Osteocyte (in vitro differentiated cells): ENCODE results near the gene GGT7. TPM values are rescaled to one million over a fixed set of nuclear protein-coding genes. Genes with fewer than 3 reads are reported as not detected.

ENCODE experiments used
- DNase-seq: peaks from one replicate; pipeline ENCODE4 v3.0.0; 2021; ENCODE audit warnings: mixed read lengths; ENCODE audit not compliant: unreplicated experiment; ENCODE audit errors: extremely low spot score
- H3K27ac Mint-ChIP-seq: one replicate; pipeline ENCODE4 v1.8.0; 2021; ENCODE audit warnings: mild to moderate bottlenecking, mixed read lengths; ENCODE audit not compliant: unreplicated experiment
- H3K27me3 Mint-ChIP-seq: one replicate; pipeline ENCODE4 v1.8.0; 2021; ENCODE audit warnings: mixed read lengths; ENCODE audit not compliant: unreplicated experiment
- H3K36me3 Mint-ChIP-seq: one replicate; pipeline ENCODE4 v1.8.0; 2021; ENCODE audit warnings: mixed read lengths; ENCODE audit not compliant: unreplicated experiment
- H3K4me1 Mint-ChIP-seq: one replicate; pipeline ENCODE4 v1.8.0; 2021; ENCODE audit warnings: mixed read lengths; ENCODE audit not compliant: unreplicated experiment
- H3K4me3 Mint-ChIP-seq: one replicate; pipeline ENCODE4 v1.8.0; 2021; ENCODE audit warnings: mild to moderate bottlenecking, moderate library complexity, mixed read lengths; ENCODE audit not compliant: unreplicated experiment
- H3K9me3 Mint-ChIP-seq: one replicate; pipeline ENCODE4 v1.8.0; 2021; ENCODE audit warnings: mixed read lengths; ENCODE audit not compliant: unreplicated experiment
- long read RNA-seq: library from polyadenylated mRNA; unstranded; transcript quantifications from one replicate; pipeline ENCODE4 v2.0.0, GENCODE V29; 2021
- total RNA-seq: library from RNA; stranded (reverse); gene quantifications from 2 replicates; pipeline ENCODE4 v1.2.1, GENCODE V29; 2021
- TF ChIP-seq, protein P1 (sequence below): fragments of 200-600 bp; sonication (generic); IDR thresholded peaks from 2 replicates; pipeline ENCODE4 v1.5.0; 2021; ENCODE audit warnings: antibody characterized with exemption, mild to moderate bottlenecking, moderate library complexity

The GGT7 gene
- total RNA-seq: 32.8 and 37.0 TPM in 2 replicates
- long read RNA-seq, partial matches to known transcripts: 7 of 15 reads
- long read RNA-seq, other reads (novel, unspliced or antisense): 6 of 15 reads

DNA sequence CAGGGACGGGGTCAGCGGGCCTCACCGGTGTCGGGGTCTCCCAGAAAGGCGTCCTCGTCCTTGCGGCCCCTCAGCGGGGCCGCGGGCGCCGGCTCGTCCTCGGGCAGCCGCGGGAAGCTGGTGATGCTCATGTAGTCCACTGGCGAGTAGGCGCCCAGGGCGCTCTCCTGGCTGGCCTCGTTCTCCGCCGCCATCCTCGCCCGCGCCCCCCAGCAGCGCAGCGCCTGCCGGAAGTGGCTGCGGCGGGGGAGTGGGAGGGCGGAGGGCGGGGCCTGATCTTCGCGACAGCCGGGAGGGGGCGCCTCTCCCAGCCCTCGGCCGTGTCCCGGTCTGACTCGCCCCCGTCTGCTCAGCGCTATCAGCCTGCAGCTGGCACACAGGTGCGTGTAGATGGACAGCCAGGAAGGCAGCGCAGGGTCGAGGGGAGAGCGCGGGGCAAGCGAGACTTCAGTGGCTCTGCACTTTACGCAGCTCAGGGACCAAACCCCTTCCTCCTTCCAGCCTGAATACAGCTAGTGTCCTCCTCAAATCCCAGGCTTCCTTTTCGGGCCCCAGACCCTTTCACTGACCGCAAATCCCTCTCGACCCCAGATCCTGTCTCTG lies at the start of gene GGT7:
TSS of gene GGT7 (minus strand) at position 235 of the 603 bp plus-strand sequence. CDS start at position 194, 41 bp downstream.
- Mint-ChIP-seq H3K9me3 (no peaks in the 10 kb centered on the region), H3K27ac (peak within 1 kb of the TSS; percentile 67), H3K36me3 (no peaks in the 10 kb centered on the region), H3K4me3 (peak within 1 kb of the TSS; percentile 84), H3K4me1 (peaks cover 41% of the 10 kb centered on the region), H3K27me3 (no peaks in the 10 kb centered on the region)
- DNase-seq: peak; percentile 93
- TF ChIP-seq, protein P1, sequence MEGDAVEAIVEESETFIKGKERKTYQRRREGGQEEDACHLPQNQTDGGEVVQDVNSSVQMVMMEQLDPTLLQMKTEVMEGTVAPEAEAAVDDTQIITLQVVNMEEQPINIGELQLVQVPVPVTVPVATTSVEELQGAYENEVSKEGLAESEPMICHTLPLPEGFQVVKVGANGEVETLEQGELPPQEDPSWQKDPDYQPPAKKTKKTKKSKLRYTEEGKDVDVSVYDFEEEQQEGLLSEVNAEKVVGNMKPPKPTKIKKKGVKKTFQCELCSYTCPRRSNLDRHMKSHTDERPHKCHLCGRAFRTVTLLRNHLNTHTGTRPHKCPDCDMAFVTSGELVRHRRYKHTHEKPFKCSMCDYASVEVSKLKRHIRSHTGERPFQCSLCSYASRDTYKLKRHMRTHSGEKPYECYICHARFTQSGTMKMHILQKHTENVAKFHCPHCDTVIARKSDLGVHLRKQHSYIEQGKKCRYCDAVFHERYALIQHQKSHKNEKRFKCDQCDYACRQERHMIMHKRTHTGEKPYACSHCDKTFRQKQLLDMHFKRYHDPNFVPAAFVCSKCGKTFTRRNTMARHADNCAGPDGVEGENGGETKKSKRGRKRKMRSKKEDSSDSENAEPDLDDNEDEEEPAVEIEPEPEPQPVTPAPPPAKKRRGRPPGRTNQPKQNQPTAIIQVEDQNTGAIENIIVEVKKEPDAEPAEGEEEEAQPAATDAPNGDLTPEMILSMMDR: peak; percentile 86

DNA sequence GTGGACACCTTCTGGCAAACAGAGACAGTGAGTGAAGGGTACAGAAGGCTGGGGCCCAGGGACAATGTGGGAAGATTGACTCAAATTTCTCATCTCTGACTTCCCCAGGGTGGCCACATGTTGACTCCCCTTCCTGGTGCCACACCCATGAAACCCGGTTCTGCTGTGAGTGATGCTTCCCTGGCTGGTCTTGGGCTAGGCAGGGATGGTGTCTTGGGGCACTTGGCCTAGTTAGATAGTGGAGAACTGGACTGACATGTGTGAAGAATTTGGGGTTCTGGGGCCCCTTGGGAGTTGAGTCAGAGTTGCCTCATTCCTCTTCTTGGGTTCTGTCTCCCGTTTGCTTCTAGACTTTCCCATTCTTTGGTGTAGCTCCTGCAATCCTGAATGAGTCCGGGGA lies 48.8 kb upstream of the GGT7 start:
- Mint-ChIP-seq H3K27ac (no peak overlapping the region), H3K36me3 (peaks cover 30% of the 10 kb centered on the region), H3K4me3 (no peak overlapping the region), H3K9me3 (no peaks in the 10 kb centered on the region), H3K4me1 (peaks cover 2% of the 10 kb centered on the region), H3K27me3 (no peaks in the 10 kb centered on the region)
- TF ChIP-seq, protein P1: no peak
- DNase-seq: no peak

DNA sequence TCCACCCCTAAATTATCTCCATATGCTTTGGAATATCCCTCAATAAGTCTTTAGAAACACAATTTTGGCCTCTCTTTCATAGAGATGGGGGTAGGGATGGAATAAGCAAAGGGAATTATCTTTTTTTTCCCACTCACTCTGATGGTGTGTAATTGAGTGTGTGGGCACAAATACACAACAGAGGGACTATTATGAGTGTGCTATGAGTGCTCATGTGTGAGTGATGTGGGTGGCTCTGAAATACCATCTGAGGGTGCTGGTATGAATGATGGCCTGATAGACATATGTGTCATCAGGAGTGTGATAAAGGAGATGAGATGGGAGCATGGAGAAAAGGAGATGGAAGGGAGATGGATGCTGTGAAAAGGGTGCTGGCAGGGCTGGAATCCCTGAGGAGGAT lies 47.4 kb upstream of the GGT7 start:
- TF ChIP-seq, protein P1: no peak
- H3K4me3 Mint-ChIP-seq: no peak overlapping the region
- DNase-seq: no peak
- no peaks in the 10 kb centered on the region for H3K27me3 Mint-ChIP-seq
- H3K4me1 Mint-ChIP-seq: no peaks in the 10 kb centered on the region
- H3K36me3 Mint-ChIP-seq: peaks cover 20% of the 10 kb centered on the region
- no peak overlapping the region for H3K27ac Mint-ChIP-seq
- H3K9me3 Mint-ChIP-seq: no peaks in the 10 kb centered on the region

GRCh38 chr20:34916774-34917354 lies 44.2 kb upstream of the GGT7 start:
- H3K36me3 Mint-ChIP-seq: peaks cover 21% of the 10 kb centered on the region
- no peaks in the 10 kb centered on the region for H3K27me3 Mint-ChIP-seq
- H3K27ac Mint-ChIP-seq: no peak overlapping the region

More at GRCh38 chr20:34916774-34917354, 44.2 kb upstream of the GGT7 start:
- no peaks in the 10 kb centered on the region for H3K9me3 Mint-ChIP-seq
- H3K4me3 Mint-ChIP-seq: no peak overlapping the region
- TF ChIP-seq, protein P1: no peak
- no peak for DNase-seq
- no peaks in the 10 kb centered on the region for H3K4me1 Mint-ChIP-seq
